NB4 (cell line): Measurements from ENCODE around the gene ANAPC5.
A peak's percentile ranks its signal among the peaks of the same experiment; 100 is the strongest.

Source experiments
- DNase-seq: peaks from one replicate; pipeline ENCODE4 v3.0.0; 2010; ENCODE audit warnings: low read depth
- H3K4me3 ChIP-seq: one replicate; pipeline ENCODE4 v1.5.1; 2011; ENCODE audit warnings: mild to moderate bottlenecking, low read depth, low read length, moderate library complexity
- CTCF ChIP-seq: IDR thresholded peaks from one replicate; pipeline ENCODE4 v1.5.1; 2012; ENCODE audit warnings: low read depth, low read length
- MAX ChIP-seq: IDR thresholded peaks from 2 replicates; pipeline ENCODE4 v1.6.1; 2011; ENCODE audit warnings: low read depth, low read length
- MYC ChIP-seq: IDR thresholded peaks from 2 replicates; pipeline ENCODE4 v1.6.1; 2011; ENCODE audit warnings: low read depth, low read length
- POLR2A ChIP-seq: IDR thresholded peaks from 2 replicates; pipeline ENCODE4 v1.6.1; 2011; ENCODE audit warnings: mild to moderate bottlenecking; ENCODE audit not compliant: insufficient read length; ENCODE audit errors: extremely low read depth

ANAPC5 gene

GRCh38 chr12:121297435-121297991 lies 54.7 kb downstream of the ANAPC5 start:
- DNase-seq = no peak
- TF ChIP-seq MAX = no peak
- no peak for TF ChIP-seq CTCF
- TF ChIP-seq MYC = no peak
- no peak for TF ChIP-seq POLR2A

GRCh38 chr12:121296618-121297434 lies 55.4 kb downstream of the ANAPC5 start, which contains the start of gene CAMKK2:
Gene CAMKK2, minus strand, starts transcription at chr12:121296709. Its CDS starts 22,183 bp downstream, at chr12:121274526.
- peak within 1 kb of the TSS; percentile 83 for H3K4me3 ChIP-seq
- TF ChIP-seq CTCF (peak; percentile 22), MAX (0 out of 2 replicates have a peak, but pooled peaks have one; percentile 4), POLR2A (peak; percentile 67), MYC (0 out of 2 replicates have a peak, but pooled peaks have one; percentile 16)
- DNase-seq = peak; percentile 94

More at GRCh38 chr12:121297435-121297991, 54.7 kb downstream of the ANAPC5 start:
- H3K4me3 ChIP-seq = peak overlapping the region; percentile 67

GRCh38 chr12:121295746-121296617 lies 56.2 kb downstream of the ANAPC5 start:
- peak; percentile 59 for DNase-seq
- TF ChIP-seq MYC (peak; percentile 96), POLR2A (no peak), MAX (peak; percentile 95)
- peak overlapping the region; percentile 83 for H3K4me3 ChIP-seq

- peak overlapping the region; percentile 83 for H3K4me3 ChIP-seq
- peak; percentile 68 for DNase-seq
- TF ChIP-seq CTCF (no peak), MAX (no peak), MYC (no peak), POLR2A (no peak)
Measured at GRCh38 chr12:121295116-121295745, 57.0 kb downstream of the ANAPC5 start.

GRCh38 chr12:121294151-121294889 lies 57.9 kb downstream of the ANAPC5 start:
- H3K4me3 ChIP-seq = peak overlapping the region; percentile 32
- no peak for DNase-seq
- TF ChIP-seq CTCF (no peak), MAX (no peak)
